ENCODE results near the gene DSG1.
"Not testable (repeated sequence)": the region's sequence is repeated elsewhere in the genome, so short reads cannot be mapped to it uniquely, and the experiment has no call there.

Gene DSG1

GRCh38 chr18:31317860-31318259 is at the start of gene DSG1:
DSG1 (plus strand) TSS chr18:31318160; CDS start chr18:31318301, 141 bp downstream.
- H3K4me3 ChIP-seq (ENCODE audit: low read length) = no peak within 1 kb of the TSS
- H3K27me3 ChIP-seq (ENCODE audit: insufficient read depth, low read length) = no peaks in the 10 kb centered on the region
- H3K9me3 ChIP-seq (ENCODE audit: low read length) = no peaks in the 10 kb centered on the region
- H2AFZ ChIP-seq (ENCODE audit: low read depth, low read length) = no peak within 1 kb of the TSS
- H3K4me1 ChIP-seq (ENCODE audit: insufficient read depth, low read length) = no peaks in the 10 kb centered on the region
- no peaks in the 10 kb centered on the region for H3K36me3 ChIP-seq (ENCODE audit: insufficient read depth, low read length)

- H3K36me3 ChIP-seq (ENCODE audit: insufficient read depth, low read length) = no peaks in the 10 kb centered on the region
- no peaks in the 10 kb centered on the region for H3K4me1 ChIP-seq (ENCODE audit: insufficient read depth, low read length)
- H3K4me3 ChIP-seq (ENCODE audit: low read length) = no peak overlapping the region
- no peaks in the 10 kb centered on the region for H3K9me3 ChIP-seq (ENCODE audit: low read length)
- H3K27me3 ChIP-seq (ENCODE audit: insufficient read depth, low read length) = no peaks in the 10 kb centered on the region
- no peak overlapping the region for H2AFZ ChIP-seq (ENCODE audit: low read depth, low read length)
Measured at GRCh38 chr18:31268985-31269406, 49.0 kb upstream of the DSG1 start.

GRCh38 chr18:31269566-31269965 is 48.4 kb upstream of the DSG1 start:
- Histone ChIP-seq H3K9me3 (ENCODE audit: low read length) (no peaks in the 10 kb centered on the region), H3K4me1 (ENCODE audit: insufficient read depth, low read length) (no peaks in the 10 kb centered on the region)

GRCh38 chr18:31270578-31270977 is 47.4 kb upstream of the DSG1 start:
- no peaks in the 10 kb centered on the region for H3K4me1 ChIP-seq (ENCODE audit: insufficient read depth, low read length)
- no peaks in the 10 kb centered on the region for H3K27me3 ChIP-seq (ENCODE audit: insufficient read depth, low read length)
- no peaks in the 10 kb centered on the region for H3K36me3 ChIP-seq (ENCODE audit: insufficient read depth, low read length)
- H2AFZ ChIP-seq (ENCODE audit: low read depth, low read length) = no peak overlapping the region
- no peak overlapping the region for H3K4me3 ChIP-seq (ENCODE audit: low read length)
- H3K9me3 ChIP-seq (ENCODE audit: low read length) = no peaks in the 10 kb centered on the region

More at GRCh38 chr18:31269566-31269965, 48.4 kb upstream of the DSG1 start:
- Histone ChIP-seq H2AFZ (ENCODE audit: low read depth, low read length) (no peak overlapping the region), H3K27me3 (ENCODE audit: insufficient read depth, low read length) (no peaks in the 10 kb centered on the region), H3K36me3 (ENCODE audit: insufficient read depth, low read length) (no peaks in the 10 kb centered on the region), H3K4me3 (ENCODE audit: low read length) (no peak overlapping the region)

GRCh38 chr18:31273812-31274527 is 44.0 kb upstream of the DSG1 start:
- no peaks in the 10 kb centered on the region for H3K27me3 ChIP-seq (ENCODE audit: insufficient read depth, low read length)
- no peak overlapping the region for H2AFZ ChIP-seq (ENCODE audit: low read depth, low read length)
- H3K4me1 ChIP-seq (ENCODE audit: insufficient read depth, low read length) = no peaks in the 10 kb centered on the region
- H3K9me3 ChIP-seq (ENCODE audit: low read length) = no peaks in the 10 kb centered on the region
- no peak overlapping the region for H3K4me3 ChIP-seq (ENCODE audit: low read length)
- no peaks in the 10 kb centered on the region for H3K36me3 ChIP-seq (ENCODE audit: insufficient read depth, low read length)

- H3K36me3 ChIP-seq (ENCODE audit: insufficient read depth, low read length) = no peaks in the 10 kb centered on the region
- H3K4me3 ChIP-seq (ENCODE audit: low read length) = no peak overlapping the region
- H3K27me3 ChIP-seq (ENCODE audit: insufficient read depth, low read length) = no peaks in the 10 kb centered on the region
- H2AFZ ChIP-seq (ENCODE audit: low read depth, low read length) = no peak overlapping the region
- no peaks in the 10 kb centered on the region for H3K9me3 ChIP-seq (ENCODE audit: low read length)
- H3K4me1 ChIP-seq (ENCODE audit: insufficient read depth, low read length) = no peaks in the 10 kb centered on the region
Measured at GRCh38 chr18:31274931-31275330, 43.0 kb upstream of the DSG1 start.

GRCh38 chr18:31275722-31276463 is 42.1 kb upstream of the DSG1 start:
- Histone ChIP-seq H3K9me3 (ENCODE audit: low read length) (no peaks in the 10 kb centered on the region), H3K36me3 (ENCODE audit: insufficient read depth, low read length) (no peaks in the 10 kb centered on the region), H2AFZ (ENCODE audit: low read depth, low read length) (no peak overlapping the region), H3K4me3 (ENCODE audit: low read length) (no peak overlapping the region), H3K4me1 (ENCODE audit: insufficient read depth, low read length) (no peaks in the 10 kb centered on the region), H3K27me3 (ENCODE audit: insufficient read depth, low read length) (no peaks in the 10 kb centered on the region)

GRCh38 chr18:31278609-31279071 is 39.3 kb upstream of the DSG1 start:
- H3K27me3 ChIP-seq (ENCODE audit: insufficient read depth, low read length) = no peaks in the 10 kb centered on the region
- no peak overlapping the region for H2AFZ ChIP-seq (ENCODE audit: low read depth, low read length)
- H3K36me3 ChIP-seq (ENCODE audit: insufficient read depth, low read length) = no peaks in the 10 kb centered on the region
- no peaks in the 10 kb centered on the region for H3K9me3 ChIP-seq (ENCODE audit: low read length)
- H3K4me3 ChIP-seq (ENCODE audit: low read length) = no peak overlapping the region
- H3K4me1 ChIP-seq (ENCODE audit: insufficient read depth, low read length) = no peaks in the 10 kb centered on the region

GRCh38 chr18:31280502-31280901 is 37.5 kb upstream of the DSG1 start:
- Histone ChIP-seq H3K9me3 (ENCODE audit: low read length) (no peaks in the 10 kb centered on the region), H3K27me3 (ENCODE audit: insufficient read depth, low read length) (no peaks in the 10 kb centered on the region), H3K4me1 (ENCODE audit: insufficient read depth, low read length) (no peaks in the 10 kb centered on the region), H2AFZ (ENCODE audit: low read depth, low read length) (no peak overlapping the region), H3K36me3 (ENCODE audit: insufficient read depth, low read length) (no peaks in the 10 kb centered on the region), H3K4me3 (ENCODE audit: low read length) (no peak overlapping the region)

- Histone ChIP-seq H3K9me3 (ENCODE audit: low read length) (no peaks in the 10 kb centered on the region), H3K27me3 (ENCODE audit: insufficient read depth, low read length) (no peaks in the 10 kb centered on the region), H3K4me3 (ENCODE audit: low read length) (no peak overlapping the region), H2AFZ (ENCODE audit: low read depth, low read length) (no peak overlapping the region), H3K36me3 (ENCODE audit: insufficient read depth, low read length) (no peaks in the 10 kb centered on the region), H3K4me1 (ENCODE audit: insufficient read depth, low read length) (no peaks in the 10 kb centered on the region)
Measured at GRCh38 chr18:31281437-31281836, 36.5 kb upstream of the DSG1 start.

GRCh38 chr18:31289446-31289845 is 28.5 kb upstream of the DSG1 start:
- H3K36me3 ChIP-seq (ENCODE audit: insufficient read depth, low read length); H3K9me3 ChIP-seq (ENCODE audit: low read length); H3K4me1 ChIP-seq (ENCODE audit: insufficient read depth, low read length); H3K27me3 ChIP-seq (ENCODE audit: insufficient read depth, low read length); H3K4me3 ChIP-seq (ENCODE audit: low read length); H2AFZ ChIP-seq (ENCODE audit: low read depth, low read length): not testable (repeated sequence)

GRCh38 chr18:31291688-31292087 is 26.3 kb upstream of the DSG1 start:
- no peaks in the 10 kb centered on the region for H3K9me3 ChIP-seq (ENCODE audit: low read length)
- H3K4me3 ChIP-seq (ENCODE audit: low read length) = no peak overlapping the region
- no peaks in the 10 kb centered on the region for H3K27me3 ChIP-seq (ENCODE audit: insufficient read depth, low read length)
- H3K4me1 ChIP-seq (ENCODE audit: insufficient read depth, low read length) = no peaks in the 10 kb centered on the region
- no peaks in the 10 kb centered on the region for H3K36me3 ChIP-seq (ENCODE audit: insufficient read depth, low read length)
- H2AFZ ChIP-seq (ENCODE audit: low read depth, low read length) = no peak overlapping the region

GRCh38 chr18:31294199-31294747 is 23.7 kb upstream of the DSG1 start:
- no peaks in the 10 kb centered on the region for H3K27me3 ChIP-seq (ENCODE audit: insufficient read depth, low read length)
- no peaks in the 10 kb centered on the region for H3K4me1 ChIP-seq (ENCODE audit: insufficient read depth, low read length)
- no peak overlapping the region for H3K4me3 ChIP-seq (ENCODE audit: low read length)
- no peak overlapping the region for H2AFZ ChIP-seq (ENCODE audit: low read depth, low read length)
- H3K9me3 ChIP-seq (ENCODE audit: low read length) = no peaks in the 10 kb centered on the region
- no peaks in the 10 kb centered on the region for H3K36me3 ChIP-seq (ENCODE audit: insufficient read depth, low read length)

Data from neuron (in vitro differentiated cells).